GM23248 (cell line): Measurements from ENCODE around the gene ZNRF1.

ENCODE experiments used
- EZH2 ChIP-seq: fragments of 200-600 bp; sonication (generic); IDR thresholded peaks from 2 replicates; pipeline ENCODE4 v1.6.1; 2018; ENCODE audit warnings: antibody characterized with exemption, mild to moderate bottlenecking; ENCODE audit not compliant: insufficient read depth, poor library complexity, severe bottlenecking
- EZH2phosphoT487 ChIP-seq: fragments of 200-600 bp; sonication (generic); IDR thresholded peaks from 2 replicates; pipeline ENCODE4 v1.6.1; 2018; ENCODE audit warnings: antibody characterized with exemption, moderate library complexity, mild to moderate bottlenecking, low read depth; ENCODE audit not compliant: insufficient read depth

DNA sequence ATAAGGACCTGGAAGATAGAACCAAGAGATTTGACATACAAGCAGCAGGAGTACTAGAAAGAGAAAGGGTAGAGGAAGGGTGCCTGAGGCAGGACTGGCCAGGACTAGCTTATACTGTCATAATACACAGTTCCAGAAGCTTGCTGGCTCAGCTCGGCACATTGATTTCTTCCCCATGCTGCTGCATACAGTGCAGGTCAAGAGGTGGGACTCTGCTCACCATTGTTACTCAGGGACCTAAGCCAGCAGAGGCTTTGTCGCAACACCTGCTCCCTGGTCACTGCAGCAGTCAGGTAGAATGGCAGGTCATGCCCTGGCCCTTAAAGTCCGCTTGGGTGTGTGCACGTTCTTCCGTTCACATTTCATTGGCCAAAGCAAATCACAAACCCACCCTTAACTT, 85.0 kb downstream of the ZNRF1 start:
- no peak for TF ChIP-seq EZH2
- no peak for TF ChIP-seq EZH2phosphoT487
